ENCODE data around the gene GCK. TPM values are rescaled to one million over a fixed set of nuclear protein-coding genes. Genes with fewer than 3 reads are reported as not detected.

Gene GCK
- total and polyA plus RNA-seq, 2 donors (not counting 3 experiments of a cell fraction or from before 2014, with no cell fraction given), result 0.17 to 0.51 TPM

- Histone ChIP-seq H3K9me1 (replicated peaks; ENCODE audit: control insufficient read depth, extremely low read depth, insufficient read depth, low read length) (no peaks in the 10 kb centered on the region), H3K36me3 (ENCODE audit: control insufficient read depth in 2 of 2, extremely low read depth in 1 of 2, insufficient read depth in 2 of 2, low read length in 2 of 2) (no peaks in the 10 kb centered on the region), H3K4me2 (ENCODE audit: insufficient read depth, low read length) (no peak overlapping the region), H3K9ac (replicated peaks; ENCODE audit: extremely low read depth, insufficient read depth, low read length) (no peak overlapping the region), H3K9me3 (replicated peaks; ENCODE audit: control insufficient read depth, insufficient read depth, low read length) (no peaks in the 10 kb centered on the region), H3K4me1 (ENCODE audit: control insufficient read depth, extremely low read depth, insufficient read depth, low read length) (no peaks in the 10 kb centered on the region), H3K27me3 (ENCODE audit: control insufficient read depth in 2 of 2, insufficient read depth in 2 of 2, low read length in 2 of 2) (peaks cover 7 to 18% of the 10 kb centered on the region in 2 experiments), H3K27ac (ENCODE audit: insufficient read depth, low read depth, low read length) (no peak overlapping the region), H2AFZ (ENCODE audit: low read depth, low read length) (no peak overlapping the region), H3K4me3 (replicated peaks in 1 of 3; ENCODE audit: insufficient read depth in 1 of 3, low read depth in 1 of 3, low read length in 3 of 3) (no peak overlapping the region), H3K79me2 (ENCODE audit: control insufficient read depth, insufficient read depth, low read length) (no peaks in the 10 kb centered on the region), H4K20me1 (replicated peaks; ENCODE audit: control insufficient read depth, extremely low read depth, insufficient read depth, low read length) (no peaks in the 10 kb centered on the region)
- FAIRE-seq (no peak), DNase-seq (ENCODE audit: low read depth, low spot score) (no peak)
- dilution Hi-C loops (cut with MboI; ENCODE audit: extremely low pct_ligation_motif_present, low sequenced_read_pairs) (no loop called here), intact Hi-C loops (cut with micrococcal nuclease) (no loop called here)
- POLR2A ChIA-PET, result no interaction called here
- CTCF ChIA-PET, result interaction anchor here (1.1 to 1.5 kb wide), 2 partner anchors 20 to 74 kb away, joined by 3 read pairs; no protein-coding TSS in a partner anchor
- BruUV-seq (replicated peaks), result no TSS peak
- TF ChIP-seq FOS (IDR thresholded peaks at IDR 0.05; ENCODE audit: borderline replicate concordance, insufficient read depth, low read length) (no peak), MYC (IDR thresholded peaks at IDR 0.05; ENCODE audit: low read depth, low read length) (no peak), JUN (IDR thresholded peaks at IDR 0.05; ENCODE audit: borderline replicate concordance, insufficient read depth, insufficient read length, low read depth) (no peak), POLR2AphosphoS5 (IDR thresholded peaks at IDR 0.05; ENCODE audit: insufficient read depth, low read depth, low read length) (no peak), POLR2A (IDR thresholded peaks at IDR 0.05; ENCODE audit: low read depth, low read length) (no peak), EZH2 (IDR thresholded peaks at IDR 0.05; ENCODE audit: borderline replicate concordance, low read depth, low read length, severe bottlenecking) (no peak)
- TF ChIP-seq, protein P1, sequence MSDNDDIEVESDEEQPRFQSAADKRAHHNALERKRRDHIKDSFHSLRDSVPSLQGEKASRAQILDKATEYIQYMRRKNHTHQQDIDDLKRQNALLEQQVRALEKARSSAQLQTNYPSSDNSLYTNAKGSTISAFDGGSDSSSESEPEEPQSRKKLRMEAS (IDR thresholded peaks at IDR 0.05; ENCODE audit: insufficient read depth, insufficient read length), result no peak
- TF ChIP-seq, protein P2, sequence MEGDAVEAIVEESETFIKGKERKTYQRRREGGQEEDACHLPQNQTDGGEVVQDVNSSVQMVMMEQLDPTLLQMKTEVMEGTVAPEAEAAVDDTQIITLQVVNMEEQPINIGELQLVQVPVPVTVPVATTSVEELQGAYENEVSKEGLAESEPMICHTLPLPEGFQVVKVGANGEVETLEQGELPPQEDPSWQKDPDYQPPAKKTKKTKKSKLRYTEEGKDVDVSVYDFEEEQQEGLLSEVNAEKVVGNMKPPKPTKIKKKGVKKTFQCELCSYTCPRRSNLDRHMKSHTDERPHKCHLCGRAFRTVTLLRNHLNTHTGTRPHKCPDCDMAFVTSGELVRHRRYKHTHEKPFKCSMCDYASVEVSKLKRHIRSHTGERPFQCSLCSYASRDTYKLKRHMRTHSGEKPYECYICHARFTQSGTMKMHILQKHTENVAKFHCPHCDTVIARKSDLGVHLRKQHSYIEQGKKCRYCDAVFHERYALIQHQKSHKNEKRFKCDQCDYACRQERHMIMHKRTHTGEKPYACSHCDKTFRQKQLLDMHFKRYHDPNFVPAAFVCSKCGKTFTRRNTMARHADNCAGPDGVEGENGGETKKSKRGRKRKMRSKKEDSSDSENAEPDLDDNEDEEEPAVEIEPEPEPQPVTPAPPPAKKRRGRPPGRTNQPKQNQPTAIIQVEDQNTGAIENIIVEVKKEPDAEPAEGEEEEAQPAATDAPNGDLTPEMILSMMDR (IDR thresholded peaks at IDR 0.05; ENCODE audit: extremely low read depth in 1 of 2, insufficient read depth in 1 of 2, low read depth in 1 of 2, low read length in 2 of 2), result no peak
Measured at GRCh38 chr7:44176486-44176885, 12.8 kb downstream of the GCK start.
